Stimulated activated CD8-positive, alpha-beta memory T cell treated with anti-CD3 and anti-CD28 coated beads, Interleukin-7, amount 100 ng/mL, for 4 hours (primary cell): Measurements from ENCODE around the gene ITPK1.
A peak's percentile ranks its signal among the peaks of the same experiment; 100 is the strongest.

Experiments used
- DNase-seq, 2 donors: peaks; one replicate each; pipeline ENCODE4 v3.0.0-alpha.2; 2020; ENCODE audit warnings: low read depth in 2 of 2

ITPK1 gene

DNA sequence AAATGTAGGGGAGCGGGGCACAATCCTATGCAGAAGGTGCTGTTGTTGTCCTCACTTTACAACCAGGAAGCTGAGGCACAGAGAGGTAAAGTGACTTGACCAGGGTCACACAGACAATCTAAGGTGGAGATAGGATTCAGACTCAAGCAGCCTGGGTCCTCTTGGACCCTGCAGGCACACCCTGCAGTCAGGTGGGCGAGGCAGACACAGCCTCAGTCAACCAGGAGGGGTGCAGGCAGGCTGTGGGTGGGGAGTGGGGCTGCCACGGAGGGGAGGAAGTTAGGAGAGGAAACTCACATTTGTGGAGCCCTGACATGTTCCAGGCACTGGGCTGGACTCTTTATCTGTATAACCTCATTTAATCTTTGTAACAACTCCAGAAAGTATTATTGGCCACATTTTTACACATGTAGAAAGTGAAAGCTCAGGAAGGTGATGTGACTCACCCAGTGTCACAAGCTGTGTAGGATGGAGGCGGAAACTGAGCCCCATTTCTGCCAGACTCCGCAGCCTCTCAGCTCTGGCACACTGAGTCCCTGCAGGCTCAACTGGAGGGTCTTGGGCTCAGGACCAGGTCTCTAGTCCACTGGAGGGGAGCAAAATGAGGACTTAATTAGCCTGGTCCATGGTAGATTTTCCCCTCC is 217.7 kb downstream of the ITPK1 start:
- DNase-seq: peak in 1 of 2 donors; percentile 7

DNA sequence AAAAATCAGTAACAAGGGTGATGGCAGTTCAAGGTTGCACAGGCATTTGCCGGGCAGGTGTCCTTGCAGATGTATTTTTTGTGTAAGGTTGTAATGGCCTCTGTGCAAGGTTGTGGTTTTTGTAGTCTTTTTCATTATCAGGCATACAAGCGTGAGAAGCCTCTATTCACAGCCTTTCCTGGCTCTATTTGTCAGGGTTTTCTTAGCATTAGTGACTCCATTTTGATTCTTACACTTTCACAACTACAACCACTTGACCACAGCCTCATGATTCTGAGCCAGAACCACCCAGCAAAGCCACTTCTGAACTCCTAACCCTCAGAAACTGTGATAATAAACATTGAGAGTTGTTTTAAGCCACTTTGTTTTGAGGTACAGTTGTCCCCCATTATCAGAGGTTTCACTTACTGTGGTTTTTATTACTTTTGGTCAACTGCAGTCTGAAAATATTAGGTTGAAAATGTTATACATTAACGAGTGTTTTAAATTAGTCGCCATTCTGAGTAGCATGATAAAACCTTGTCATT is 220.3 kb downstream of the ITPK1 start:
- no peak for DNase-seq

DNA sequence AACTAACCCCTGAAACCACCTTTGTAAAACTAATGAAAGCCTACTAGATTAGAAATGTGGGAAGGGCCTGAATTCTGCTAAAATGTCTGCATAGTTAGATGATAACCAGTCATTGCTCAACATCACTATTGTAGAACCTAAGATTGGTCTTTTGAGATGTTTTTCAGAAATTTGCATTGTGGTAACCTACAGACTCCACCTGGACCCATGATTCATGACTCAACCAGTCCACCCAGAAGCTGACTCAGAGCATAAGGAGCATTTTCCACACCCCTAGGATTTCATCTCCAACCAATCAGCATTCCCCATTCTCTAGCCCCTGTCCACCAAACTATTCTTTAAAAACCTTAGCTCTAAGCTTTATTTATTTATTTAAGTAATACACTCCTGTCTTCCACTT is 223.1 kb downstream of the ITPK1 start:
- no peak for DNase-seq

DNA sequence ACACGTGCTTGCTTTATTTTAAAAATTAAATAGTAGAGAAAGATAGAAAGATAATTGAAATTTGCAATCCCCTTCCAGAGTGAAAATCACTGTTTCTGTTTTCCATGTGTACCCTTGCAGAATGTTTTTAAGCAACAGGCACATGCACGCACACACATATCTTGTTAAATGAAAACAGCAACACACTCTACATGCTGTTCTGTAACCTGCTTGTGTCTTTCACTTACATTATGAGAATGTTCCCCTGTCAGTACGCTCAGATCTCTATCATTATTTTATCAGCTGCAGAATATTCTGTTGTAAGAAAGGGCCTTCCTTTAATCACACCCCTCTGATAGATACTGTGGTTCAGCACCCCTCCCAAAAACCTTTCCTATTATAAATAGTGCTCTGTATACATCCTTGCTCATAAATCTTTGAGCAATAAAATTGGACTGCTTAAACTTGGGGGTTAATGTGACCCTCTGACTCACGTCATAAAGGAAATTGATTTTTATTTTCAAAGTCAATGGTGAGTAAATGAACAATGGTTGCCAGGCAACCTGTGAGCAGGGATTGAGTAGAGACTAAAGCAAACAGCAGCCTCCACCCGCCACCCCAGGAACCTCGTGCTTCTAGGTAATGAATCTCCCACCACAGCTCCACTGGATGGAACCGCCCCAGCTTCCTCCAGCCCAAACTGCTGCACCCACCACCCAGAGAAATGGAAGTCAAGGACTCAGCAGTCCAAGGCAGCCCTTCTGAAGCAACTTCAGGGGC is 224.7 kb downstream of the ITPK1 start:
- DNase-seq: no peak

DNA sequence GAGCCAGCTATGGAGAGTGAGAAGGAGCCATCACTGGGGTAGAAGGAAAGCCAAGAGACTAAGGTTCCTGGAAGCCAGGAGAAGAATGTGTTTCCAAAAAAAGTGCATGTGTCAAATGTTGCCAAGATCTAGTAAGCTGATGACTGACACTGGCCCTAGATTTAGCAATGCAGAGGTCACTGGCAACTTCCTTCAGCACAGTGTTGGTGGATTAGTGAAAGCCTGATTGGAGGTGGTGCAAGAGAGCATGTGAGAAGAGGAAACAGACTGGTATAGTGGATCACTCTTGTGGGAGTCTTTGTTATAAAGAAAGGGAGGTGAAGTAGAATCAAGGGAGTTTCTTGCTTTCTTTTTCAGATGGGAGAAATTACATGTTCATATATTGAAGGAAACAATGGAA is 226.8 kb downstream of the ITPK1 start:
- DNase-seq: no peak

DNA sequence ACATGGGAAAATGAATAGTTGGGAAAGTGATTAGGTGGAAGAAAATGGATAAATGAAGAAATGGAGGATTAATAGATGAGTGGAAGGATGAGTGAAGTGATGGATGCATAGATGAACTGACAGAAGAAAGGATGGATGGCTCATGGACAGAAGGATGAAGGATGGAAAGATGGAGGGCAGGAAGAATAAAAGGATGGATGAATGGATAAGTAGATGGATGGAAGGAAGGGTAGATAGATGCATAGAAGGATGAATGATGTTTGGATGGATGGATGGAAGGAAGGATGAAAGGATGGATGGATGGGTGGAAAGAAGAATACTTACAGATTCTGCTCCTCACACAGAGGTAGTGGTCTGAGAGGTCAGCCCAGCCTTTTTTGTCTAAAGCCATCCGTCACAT is 228.6 kb downstream of the ITPK1 start:
- DNase-seq: no peak
